ENCODE measurements around the gene NOP58.
A peak's percentile ranks its signal among the peaks of the same experiment; 100 is the strongest.
"Not testable (repeated sequence)": the region's sequence is repeated elsewhere in the genome, so short reads cannot be mapped to it uniquely, and the experiment has no call there.

Gene NOP58, protein sequence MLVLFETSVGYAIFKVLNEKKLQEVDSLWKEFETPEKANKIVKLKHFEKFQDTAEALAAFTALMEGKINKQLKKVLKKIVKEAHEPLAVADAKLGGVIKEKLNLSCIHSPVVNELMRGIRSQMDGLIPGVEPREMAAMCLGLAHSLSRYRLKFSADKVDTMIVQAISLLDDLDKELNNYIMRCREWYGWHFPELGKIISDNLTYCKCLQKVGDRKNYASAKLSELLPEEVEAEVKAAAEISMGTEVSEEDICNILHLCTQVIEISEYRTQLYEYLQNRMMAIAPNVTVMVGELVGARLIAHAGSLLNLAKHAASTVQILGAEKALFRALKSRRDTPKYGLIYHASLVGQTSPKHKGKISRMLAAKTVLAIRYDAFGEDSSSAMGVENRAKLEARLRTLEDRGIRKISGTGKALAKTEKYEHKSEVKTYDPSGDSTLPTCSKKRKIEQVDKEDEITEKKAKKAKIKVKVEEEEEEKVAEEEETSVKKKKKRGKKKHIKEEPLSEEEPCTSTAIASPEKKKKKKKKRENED

DNA sequence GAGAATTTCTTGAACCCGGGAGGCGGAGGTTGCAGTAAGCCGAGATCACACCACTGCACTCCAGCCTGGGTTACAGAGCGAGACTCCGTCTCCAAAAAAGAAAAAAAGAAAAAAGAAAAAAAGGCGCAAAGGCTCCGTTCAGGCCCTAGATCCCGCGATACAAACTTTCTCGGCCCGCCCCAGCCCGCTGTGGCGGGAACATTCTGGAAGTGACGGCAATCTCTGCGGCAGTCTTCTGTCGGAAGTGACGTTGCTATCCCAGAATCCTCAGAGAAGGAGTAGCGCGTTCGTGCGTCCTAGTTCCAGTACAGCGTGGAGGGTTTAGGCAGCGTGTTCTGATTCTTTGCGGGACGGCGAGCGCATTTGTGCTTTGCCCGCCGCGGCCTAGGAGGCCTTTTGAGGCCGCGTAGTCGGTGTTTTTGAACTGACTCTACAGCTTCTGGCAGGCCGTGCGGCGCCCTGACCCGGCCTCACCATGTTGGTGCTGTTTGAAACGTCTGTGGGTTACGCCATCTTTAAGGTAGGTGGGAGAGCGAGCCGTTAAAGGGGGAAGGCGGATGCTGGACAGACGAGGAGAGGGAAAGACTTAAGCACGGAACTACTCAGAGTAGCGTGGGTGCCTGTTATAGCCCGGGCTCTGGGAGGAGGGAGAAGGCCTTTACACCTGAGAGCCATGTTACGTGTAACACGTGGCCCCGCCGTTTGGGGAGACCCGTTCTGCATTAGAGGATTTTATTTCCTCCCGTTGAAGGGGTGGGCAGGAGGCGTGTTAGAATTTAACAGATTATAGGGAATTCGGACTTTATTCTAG is at the start of gene NOP58:
Gene NOP58 (plus strand): TSS at position 297 of the 811 bp plus-strand sequence. CDS start 179 bp downstream, at position 476.
- peak; percentile 96 for DNase-seq

DNA sequence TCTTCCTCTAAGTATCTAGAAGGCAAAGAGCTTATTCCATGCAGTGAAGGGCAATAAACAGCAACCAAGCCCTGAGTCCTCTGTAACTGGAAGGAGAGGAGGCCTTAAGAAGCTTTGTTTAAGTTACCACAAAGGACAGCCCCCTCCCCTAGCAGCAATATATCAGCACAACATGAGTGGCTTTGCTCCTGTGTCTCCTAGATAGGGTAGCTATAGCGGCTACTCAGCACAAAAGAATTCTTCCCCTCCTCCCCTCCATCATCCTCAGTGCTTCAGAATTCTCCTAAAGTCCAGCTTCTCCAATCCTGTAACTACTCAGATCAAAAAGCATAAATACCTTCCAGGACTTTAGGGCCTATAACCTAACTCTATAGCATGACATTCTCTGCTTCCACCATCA is 43.7 kb upstream of the NOP58 start:
- no peak for DNase-seq

DNA sequence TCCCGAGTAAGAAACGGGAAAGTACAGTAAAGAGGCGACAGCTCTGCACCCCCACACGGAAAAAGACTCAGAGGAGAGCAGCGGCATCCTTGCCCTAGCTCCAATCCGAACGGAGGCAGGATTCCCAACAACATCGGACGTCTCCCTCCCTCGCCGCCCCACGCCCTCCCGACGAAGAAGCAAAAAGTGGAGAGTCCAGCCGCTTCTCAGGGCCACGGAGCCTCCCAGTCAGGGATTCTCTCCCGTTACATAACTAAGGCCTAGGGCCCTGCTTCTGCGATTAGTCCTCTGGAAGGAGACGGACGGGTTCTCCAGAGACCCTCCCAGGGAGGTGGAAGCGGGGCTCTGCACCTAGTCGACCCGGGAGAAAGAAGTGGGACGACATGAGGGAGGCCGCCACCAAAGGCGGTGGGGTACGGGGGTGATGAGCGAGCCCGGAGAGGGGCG is 27.8 kb upstream of the NOP58 start:
- peak; percentile 29 for DNase-seq

DNA sequence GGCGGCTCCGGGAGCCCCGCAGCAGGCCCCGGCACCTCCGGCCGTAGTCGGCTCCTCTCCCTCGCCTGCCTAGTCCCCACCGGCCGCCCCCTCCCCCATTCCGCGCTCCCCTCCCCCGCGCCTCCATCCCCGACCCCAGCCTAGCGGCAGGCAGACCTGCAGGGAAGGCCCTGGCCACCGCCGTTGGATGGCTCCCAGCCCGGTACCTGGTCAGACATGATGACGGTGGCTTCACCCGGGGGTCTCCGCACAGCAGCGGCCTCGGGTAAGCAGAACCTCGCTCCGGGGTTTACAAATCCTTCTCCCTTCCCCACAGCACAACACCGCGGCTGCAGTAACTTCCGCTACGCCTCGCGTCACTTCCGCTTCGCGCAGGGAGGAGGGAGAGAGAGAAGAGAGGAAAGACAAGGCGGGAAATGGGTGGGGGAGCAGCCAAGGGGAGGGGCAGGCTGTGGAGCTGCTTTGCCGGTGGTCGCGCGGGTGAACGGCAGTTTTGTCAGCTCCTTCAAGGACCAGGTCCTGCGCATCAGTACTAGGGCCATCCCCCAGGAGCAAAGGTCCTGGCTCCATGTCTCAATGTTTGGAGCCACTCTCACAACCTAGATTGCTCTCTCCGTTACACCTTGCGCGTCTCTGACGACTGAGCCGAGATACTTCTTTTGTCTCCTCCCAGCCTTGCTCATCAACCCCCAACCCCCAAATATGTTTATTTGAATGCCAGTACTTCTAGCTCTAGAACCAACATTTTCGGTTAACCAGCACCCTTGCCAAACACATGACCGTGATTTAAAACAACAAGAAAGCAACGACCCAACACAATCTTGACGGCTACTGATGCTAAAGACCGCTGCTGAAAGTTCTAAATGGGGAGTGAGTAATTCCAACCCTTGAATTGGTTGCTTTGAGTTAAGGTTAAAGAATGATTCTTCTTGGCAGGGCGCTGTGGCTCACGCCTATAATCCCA is 27.0 kb upstream of the NOP58 start, which contains the start of gene SUMO1:
Gene SUMO1 (minus strand): TSS at position 364 of the 964 bp plus-strand sequence. CDS start 146 bp downstream, at position 218.
- peak; percentile 95 for DNase-seq

DNA sequence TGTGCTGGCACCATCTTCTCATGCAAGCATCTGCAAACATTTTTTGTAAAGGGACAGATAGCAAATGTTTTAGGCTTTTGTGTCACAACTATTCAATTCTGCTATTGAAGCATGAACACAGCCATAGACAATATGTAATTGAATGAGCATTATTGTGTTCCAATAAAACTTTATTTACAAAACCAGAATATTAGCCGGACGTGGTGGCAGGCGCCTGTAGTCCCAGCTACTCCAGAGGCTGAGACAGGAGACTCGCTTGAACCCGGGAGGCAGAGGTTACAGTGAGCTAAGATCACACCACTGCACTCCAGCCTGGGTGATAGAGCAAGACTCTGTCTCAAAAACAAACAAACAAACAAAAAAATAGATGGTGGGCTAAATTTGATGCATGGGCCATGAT is 17.9 kb upstream of the NOP58 start:
- DNase-seq, result not testable (repeated sequence)

DNA sequence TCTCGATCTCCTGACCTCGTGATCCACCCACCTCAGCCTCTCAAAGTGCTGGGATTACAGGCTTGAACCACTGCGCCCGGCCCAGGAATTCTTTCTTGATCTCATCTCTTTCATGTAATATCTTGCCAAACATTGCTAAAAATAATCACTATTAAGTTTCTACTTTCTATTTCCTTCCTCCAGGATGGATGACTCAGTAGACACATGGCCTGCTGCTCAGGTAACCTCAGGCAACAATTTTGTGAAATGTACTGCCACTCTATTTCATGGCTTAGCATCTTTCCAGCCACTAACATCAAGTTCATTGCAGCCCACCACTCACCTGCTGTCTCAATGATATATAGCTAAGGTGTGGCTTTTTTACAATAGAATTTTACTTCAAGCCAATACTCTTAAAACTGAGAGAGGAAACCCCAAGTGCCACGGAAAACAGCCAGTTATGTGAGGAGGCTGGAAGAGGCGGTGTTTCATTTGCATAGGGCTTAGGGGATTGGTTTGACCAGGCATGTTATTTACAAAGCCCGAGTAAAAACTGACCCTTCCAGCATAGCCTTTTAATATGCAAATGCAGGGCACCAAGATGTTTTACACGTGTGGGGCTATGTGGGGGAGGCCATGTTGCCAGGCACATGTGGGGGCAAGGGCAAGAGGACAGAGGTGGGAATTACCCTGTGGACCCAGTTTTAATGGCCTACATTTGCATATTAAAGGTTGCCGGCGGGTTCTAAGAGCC is 15.9 kb upstream of the NOP58 start:
- no peak for DNase-seq

DNA sequence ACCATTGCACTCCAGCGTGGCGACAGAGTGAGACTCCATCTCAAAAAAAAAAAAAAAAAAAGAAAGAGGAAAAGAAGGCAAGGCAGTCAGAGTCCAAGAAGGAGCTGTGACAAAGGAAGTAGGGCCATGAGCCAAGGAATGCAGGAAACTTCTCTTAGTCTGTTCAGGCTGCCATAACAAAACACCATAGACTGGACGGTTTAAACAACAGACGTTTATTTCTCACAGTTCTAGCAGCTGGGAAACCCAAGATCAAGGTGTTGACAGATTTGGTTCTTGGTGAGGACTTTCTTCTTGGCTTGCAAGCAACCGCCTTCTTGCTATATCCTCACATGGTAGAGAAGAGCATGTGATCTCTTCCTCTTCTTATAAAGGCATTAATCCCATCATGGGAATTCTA is 14.1 kb upstream of the NOP58 start:
- DNase-seq, result no peak

DNA sequence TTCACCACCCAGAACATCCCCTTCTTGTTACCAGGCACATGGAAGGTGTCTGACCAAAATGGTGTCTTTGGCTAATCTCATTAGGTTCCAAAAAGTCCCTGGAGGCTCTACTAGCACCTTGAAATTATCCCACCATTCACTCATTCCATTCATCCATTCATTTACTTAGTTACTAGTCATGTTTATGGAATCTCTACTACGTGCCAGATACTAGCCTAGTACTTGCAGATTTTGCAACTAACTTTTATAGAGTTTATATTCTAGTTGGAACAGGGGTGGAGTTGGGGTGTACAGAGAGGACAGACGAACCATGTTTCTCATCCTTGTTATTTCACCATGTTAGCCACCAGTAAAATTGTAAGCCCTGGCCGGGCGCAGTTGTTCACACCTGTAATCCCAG is 4.0 kb upstream of the NOP58 start:
- no peak for DNase-seq

DNA sequence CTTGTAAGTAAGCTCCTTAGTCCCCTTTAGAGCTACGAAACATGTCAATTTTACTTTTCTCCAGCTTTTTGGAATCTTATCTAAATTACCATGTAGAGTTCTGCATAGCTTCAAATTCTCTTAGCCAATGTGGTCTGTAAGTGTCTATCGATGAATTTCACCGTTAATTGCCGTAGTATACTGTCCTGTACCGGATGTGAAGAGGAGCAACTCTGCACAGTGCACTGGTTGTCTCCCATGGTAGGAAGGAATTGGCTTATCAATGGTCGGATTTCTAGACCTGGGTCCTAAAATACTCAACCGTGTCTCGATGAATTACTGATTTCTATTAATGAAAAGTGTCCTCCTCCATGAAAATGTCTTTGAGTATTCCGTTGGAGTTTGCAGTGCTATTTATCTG is 1.9 kb downstream of the NOP58 start:
- DNase-seq, result peak; percentile 40

DNA sequence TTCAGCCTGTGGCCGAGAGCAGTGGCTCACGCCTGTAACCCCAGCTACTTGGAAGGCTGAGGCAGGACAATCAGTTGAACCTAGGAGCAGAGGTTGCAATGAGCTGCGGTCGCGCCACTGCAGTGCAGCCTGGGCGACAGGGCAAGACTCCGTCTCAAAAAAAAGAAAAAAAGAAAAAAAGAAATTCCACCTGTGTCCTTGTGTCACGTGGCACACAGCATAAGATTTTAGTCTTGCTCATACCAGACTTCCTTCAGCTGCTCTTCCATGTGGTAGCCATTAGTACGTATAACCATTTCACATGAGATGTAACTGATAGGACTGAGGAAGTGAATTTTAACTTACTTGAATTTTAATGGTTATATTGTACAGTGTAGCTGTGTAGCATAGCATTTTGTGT is 4.0 kb downstream of the NOP58 start:
- peak; percentile 51 for DNase-seq

DNA sequence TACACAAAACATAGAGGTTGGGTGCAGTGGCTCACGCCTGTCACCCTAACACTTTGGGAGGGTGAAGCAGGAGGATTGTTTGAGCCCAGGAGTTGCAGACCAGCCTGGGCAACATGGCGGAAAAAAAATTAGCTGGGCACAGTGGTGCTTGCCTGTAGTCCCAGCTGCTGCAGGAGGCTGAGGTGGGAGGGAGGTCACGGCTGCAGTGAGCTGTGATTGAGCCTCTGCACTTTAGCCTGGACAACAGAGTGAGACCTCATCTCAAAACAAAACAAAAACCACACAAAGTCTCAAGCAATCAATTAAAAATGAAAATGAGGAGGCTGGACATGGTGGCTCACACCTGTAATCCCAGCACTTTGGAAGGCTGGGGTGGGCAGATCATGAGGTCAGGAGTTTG is 4.9 kb downstream of the NOP58 start:
- DNase-seq, result no peak

DNA sequence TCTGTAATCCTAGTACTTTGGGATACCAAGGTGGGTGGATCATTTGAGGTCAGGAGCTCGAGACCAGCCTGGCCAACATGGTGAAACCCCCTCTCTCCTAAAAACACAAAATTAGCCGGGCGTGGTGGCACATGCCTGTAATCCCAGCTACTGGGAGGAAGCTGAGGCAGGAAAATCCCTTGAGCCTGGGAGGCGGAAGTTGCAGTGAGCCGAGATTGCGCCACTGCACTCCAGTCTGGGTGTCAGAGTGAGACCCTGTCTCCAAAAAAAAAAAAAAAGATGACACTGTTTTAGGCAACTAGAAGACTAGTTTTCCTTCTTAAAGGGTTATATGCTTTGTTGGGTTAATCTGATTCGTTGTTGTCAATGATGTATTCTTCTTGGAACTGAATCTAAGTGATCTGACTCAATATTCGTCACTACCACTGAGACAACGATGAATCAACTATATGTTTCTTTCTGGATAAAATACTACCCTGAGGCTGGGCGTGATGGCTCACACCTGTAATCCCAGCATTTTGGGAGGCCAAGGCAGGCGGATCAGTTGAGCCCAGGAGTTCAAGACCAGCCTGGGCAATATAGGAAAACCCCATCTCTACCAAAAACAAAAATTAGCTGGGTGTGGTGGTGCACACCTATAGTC is 10.6 kb downstream of the NOP58 start:
- peak; percentile 33 for DNase-seq

DNA sequence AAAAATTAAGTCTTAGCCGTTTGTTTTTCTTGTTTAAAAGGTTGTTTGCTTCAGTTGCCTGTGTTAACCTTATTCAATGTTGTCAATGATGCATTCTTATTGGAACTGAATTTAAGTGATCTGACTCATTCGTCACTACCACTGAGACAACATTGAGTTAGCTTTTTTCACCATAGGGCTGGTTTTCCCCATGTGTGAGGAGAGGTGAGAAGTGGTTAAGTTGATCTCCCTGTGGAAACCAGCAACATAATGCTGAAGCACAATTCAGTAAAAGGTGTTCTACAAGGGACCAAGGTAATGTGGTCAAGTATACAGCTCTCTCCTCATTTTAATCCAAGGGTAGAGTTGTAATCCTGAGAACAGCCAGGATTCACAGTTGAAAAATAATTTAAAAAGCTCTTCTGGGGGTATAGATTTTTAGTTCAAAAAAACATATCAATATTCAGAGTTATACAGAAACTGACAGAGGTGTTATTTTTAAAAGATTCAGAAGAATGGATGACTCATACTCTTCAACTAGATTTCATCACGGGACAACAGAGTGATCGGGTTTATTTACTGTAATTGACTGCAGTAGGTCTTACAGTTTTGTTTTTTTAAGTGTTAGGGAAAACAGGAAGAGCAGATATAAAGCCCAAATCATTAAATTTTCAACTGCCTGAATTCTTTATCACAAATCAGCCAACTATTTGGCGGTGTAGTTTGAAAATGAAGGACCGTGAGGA is 12.6 kb downstream of the NOP58 start:
- DNase-seq, result peak; percentile 75

DNA sequence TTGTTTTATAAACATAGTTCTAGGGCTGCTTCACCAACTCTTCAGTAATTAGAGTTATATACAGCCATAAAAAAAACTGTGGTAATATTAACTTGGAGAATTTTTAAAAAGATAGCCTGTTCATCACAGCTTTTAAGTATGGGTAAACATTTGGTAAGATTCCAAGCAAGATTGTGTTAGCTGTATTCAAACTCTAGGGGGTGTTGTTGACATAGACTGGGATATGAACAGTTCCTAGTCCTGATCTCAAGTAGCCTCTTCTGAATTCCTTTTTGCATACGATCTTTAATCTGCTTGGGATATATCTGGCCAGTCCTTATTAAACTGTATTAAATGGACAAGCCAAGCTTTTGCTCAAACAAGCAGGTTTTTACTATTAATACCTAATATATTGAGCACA is 13.4 kb downstream of the NOP58 start:
- DNase-seq, result no peak

DNA sequence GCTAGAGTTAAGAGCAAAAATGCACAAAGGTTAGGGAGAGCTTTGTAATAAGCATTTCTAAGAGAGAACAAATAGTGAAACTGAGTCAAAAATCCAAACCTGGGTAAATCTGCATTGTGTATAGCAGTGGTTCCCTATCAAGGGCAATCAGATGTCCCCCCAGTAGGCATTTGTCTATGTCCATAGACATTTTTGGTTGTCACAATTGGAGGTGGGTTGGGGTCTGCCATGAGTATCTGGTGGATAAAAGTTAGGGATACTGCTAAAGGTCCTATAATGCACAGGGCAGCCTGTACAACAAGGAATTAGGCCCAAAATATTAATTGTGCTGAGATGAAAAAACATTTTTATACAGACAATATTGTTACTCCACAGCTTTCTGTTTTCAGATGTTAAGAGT is 21.0 kb downstream of the NOP58 start:
- no peak for DNase-seq

DNA sequence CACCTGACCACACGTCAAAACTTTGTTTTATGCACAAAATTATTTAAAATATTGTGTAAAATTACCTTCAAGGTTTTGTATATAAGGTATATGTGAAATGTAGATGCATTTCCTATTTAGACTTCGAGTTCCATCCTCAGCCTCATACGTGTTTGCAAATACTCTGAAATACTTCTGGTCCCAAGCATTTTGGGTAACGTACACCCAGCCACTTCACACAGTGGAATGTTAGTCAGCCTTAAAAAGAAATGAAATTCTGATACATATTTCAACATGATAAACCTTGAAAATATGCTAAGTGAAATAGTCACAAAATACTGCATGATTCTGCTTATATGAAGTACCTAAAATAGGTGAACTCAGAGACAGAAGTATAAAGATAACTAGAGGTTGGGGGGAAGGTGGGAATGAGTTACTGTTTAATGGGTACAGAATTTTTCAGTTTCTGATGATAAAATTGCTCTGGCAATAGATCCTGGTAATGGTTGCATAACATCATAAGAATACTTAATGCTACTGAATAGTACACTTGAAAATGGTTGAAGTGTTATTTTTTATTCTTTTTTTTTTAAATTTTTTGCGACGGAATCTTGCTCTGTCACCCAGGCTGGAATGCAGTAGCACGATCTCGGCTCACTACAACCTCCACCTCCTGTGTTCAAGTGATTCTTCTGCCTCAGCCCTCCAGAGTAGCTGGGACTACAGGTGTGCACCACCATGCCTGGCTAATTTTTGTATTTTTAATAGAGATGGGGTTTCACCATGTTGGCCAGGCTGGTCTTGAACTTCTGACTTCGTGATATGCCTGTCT is 24.0 kb downstream of the NOP58 start:
- no peak for DNase-seq

DNA sequence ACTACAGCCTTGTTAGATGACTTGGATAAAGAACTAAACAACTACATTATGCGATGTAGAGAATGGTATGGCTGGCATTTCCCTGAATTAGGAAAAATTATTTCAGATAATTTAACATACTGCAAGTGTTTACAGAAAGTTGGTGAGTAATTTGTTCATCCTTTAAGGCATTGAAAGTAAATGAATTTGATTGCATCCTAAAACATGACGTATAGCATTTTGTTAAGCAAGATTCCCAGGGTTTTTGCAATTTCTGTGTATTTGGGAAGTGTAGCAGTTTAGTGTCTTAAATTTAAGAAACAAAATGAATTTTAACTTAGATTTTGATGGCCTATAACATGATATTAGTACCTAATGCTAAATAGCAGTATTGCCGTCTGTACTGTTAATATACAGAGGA is 24.8 kb downstream of the NOP58 start:
- DNase-seq, result no peak

DNA sequence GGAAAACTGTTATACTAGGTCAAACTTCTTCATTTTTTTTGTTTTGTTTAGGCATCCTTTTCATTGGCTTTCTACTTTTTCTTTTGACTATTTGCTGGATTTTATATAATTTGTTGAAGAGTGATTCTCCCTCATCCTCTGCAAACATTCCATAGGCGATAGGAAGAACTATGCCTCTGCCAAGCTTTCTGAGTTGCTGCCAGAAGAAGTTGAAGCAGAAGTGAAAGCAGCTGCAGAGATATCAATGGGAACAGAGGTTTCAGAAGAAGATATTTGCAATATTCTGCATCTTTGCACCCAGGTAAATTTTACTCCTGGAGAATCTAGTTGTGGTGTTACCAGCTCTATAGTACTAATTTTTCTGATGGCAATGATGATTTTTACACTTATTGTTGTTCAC is 25.4 kb downstream of the NOP58 start:
- no peak for DNase-seq

DNA sequence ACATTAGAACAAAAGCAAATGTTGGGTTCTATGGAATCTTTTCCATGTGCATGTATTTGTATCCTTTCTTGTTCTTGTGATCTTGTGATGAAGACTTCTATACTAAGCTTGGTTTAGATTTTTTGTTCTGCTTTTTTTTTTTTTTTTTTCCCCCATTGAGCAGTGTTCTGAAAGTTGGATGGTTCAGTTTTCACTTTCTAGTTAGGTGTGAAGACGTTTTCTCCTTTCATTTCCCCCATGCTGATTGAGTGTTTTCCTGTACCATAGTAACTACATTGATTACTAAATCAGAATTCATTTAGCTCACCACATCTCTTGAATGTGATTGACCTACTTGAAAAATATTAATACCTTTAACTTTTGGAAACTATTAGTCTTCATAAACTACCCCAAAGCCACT is 34.1 kb downstream of the NOP58 start:
- DNase-seq, result peak; percentile 62

DNA sequence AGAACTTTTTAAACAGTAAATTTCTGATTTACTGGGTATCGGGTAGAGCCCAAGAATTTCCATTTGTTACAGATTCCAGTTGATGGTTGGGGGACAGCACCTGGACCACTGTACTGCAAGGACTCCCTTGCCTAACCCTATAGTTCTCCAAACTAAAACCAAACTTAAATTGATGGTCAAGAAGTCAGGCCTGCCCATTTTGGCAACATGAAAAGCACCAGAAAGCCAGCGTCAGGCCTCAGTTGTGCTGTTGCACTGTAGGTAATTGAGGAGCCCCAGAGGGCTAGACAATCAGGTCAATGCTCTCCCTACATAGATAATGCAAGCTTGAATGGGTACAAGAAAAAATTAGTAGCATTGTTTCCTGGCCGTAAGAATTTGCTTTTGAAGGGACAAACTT is 40.5 kb downstream of the NOP58 start:
- DNase-seq, result no peak

Measured in activated CD4-positive, alpha-beta T cell treated with anti-CD3 and anti-CD28 coated beads, Interleukin-2, Interleukin-6, amounts not matched to agents 100 ng/mL and 50 ng/mL, durations not matched to agents 16 hours and 8 hours (primary cell).